ENCODE results near the gene CD27.
"Not testable (repeated sequence)": the region's sequence is repeated elsewhere in the genome, so short reads cannot be mapped to it uniquely, and the experiment has no call there.

DNA sequence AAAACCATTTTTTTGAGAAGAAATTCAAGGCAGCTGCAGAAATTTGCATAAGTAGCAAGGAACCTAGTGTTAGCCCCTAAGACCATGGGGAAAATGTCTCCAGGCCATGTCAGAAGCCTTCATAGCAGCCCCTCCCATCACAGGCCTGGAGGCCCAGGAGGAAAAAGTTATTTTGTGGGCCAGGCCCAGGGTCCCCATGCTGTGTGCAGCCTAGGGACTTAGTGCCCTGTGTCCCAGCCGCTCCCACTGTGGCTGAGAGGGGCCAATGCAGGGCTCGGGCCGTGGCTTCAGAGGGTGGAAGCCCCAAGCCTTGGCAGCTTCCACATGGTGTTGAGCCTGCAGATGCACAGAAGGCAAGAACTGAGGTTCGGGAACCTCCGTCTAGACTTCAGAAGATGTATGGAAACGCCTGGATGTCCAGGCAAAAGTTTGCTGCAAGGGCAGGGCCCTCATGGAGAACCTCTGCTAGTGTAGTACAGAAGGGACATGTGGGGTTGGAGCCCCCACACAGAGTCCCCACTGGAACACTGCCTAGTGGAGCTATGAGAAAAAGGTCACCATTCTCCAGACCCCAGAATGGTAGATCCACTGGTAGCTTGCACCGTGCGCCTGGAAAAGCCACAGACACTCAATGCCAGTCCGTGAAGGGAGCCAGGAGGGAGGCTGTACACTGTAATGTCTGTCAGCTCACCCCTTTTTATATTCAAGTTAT lies 23.0 kb downstream of the CD27 start:
- TF ChIP-seq TCF7L2 (IDR thresholded peaks at IDR 0.05; ENCODE audit: low read depth, low read length); CTCF (IDR thresholded peaks at IDR 0.05): not testable (repeated sequence)
